ENCODE measurements around the gene TJP1.
"Not testable (repeated sequence)": the region's sequence is repeated elsewhere in the genome, so short reads cannot be mapped to it uniquely, and the experiment has no call there.

Gene TJP1

DNA sequence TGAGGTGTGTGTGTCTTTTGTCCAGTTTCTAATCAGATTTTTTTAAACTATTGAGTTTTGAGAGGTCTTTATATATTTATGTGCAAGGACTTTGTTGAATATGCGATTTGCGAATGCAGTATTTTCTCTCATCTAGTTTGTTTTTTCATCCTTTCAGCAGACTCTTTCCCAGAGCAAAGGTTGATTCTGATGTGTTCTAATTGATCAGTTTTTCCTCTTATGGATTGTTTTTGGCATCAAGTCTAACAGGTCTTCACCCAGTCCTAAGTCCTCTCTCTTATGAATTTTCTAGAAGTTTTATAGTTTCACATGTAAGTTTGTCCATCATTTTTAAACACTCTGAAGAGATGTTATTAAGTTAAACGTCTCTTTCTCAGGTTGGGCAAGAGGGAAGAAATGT, 17.8 kb upstream of the TJP1 start:
- no peak for DNase-seq (ENCODE audit: low read depth in 3 of 3, low spot score in 1 of 3)

DNA sequence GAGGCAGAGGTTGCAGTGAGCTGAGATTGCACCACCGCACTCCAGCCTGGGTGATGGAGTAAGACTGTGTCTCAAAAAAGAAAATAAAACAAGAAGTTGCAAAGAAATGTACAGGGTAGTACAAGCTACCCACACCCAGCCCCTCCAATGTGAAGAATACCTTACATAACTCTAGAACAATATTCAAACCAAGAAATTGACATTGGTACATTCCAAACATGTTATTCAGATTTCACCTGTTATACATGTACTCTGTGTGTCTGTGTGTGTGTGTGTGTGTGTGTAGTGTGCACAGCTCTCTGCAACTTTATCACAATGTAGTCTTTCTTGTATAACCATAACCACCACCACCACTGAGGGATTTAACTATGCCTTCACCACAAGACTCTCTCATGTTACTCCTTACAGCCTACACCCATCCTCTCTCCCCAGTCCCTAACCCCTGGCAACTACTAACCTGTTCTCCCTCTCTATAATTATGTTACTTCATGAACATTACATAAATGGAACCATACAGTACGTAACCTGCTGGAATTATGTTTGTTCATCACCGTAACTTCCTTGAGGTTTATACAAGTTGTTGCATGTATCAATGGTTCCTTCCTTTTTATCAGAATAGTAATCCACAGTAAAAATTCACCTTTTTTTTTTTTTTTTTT, 16.2 kb upstream of the TJP1 start:
- DNase-seq (ENCODE audit: low read depth in 3 of 3, low spot score in 1 of 3): no peak

DNA sequence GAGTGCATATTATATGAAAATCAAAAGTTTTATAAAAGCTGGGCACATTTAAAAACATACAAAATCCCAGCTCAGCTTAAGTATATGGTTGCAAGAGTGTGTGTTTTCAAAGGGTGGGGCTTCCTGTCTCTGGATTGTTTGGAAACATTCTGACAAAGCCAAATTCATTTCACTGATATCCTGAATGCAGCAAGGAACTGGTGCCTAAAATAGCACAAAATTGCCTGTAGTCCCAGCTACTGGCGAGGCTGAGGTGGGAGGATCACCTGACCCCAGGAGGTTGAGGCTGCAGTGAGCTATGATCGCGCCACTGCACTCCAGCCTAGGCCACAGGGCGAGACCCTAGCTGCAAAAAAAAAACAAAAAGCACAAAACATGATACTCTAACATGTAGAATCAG, 13.0 kb upstream of the TJP1 start:
- no peak for DNase-seq (ENCODE audit: low read depth in 3 of 3, low spot score in 1 of 3)

DNA sequence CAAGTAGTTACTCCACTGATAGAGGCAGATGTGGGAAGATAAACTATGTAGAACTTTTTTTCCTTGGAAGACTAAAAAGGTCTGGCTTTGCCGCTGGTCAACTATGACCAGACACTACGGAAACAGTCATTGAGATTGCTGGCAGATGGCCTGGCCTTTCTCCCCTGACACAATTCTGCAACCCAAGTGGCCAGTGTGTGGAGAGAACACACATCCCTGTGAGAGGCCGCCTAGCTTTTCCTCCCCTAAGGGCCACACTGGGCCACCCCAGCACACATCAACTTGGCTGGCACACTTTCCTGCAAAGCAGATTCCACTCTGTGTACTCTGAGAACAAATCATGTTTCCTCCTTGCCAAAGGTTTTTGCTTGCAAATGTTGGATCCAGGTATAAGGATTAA, 10.4 kb upstream of the TJP1 start:
- no peak for DNase-seq (ENCODE audit: low read depth in 3 of 3, low spot score in 1 of 3)

DNA sequence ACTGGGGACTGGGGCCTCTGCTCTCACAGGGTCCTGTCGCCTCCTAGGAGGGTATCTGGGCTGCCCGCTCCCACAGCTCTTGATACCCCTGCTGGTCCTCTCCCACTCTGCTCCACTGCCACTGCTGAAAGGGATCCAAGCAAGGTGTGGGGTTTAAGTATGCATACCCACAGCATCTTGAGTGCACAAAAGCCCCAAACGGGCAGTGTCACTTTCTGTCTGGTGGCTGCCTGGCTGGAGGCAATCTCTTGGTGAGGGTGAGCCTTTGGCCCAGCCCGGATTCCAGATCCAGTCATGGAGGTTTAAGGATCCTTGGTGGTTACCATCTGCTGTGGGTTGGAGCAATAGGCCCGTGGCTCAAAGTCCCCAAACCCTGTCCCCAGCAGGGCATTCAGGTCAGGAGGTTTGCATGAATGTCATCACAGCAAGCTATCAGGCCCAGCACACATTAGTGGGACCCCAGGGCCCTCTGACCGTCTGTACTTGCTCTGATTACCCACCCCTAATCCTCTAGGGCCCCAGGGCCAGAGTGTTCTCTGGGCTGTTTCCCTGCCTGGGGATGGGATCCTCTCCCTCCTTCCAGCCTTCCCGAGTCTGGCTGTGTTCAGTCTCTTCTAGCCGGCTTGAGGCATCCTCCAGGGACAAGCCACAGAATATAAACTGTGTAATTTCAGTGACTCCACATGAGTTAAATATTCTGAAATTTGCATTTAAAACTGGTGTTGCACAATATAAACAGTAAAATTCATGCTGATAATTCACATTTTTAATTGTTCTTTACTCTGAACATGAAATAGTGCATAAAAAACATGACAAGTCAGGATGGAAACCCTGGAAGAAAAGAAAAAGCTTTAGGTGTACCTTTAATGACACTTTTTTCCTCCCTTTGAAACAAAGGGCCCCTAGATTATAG, 4.9 kb upstream of the TJP1 start:
- no peak for DNase-seq (ENCODE audit: low read depth in 3 of 3, low spot score in 1 of 3)

DNA sequence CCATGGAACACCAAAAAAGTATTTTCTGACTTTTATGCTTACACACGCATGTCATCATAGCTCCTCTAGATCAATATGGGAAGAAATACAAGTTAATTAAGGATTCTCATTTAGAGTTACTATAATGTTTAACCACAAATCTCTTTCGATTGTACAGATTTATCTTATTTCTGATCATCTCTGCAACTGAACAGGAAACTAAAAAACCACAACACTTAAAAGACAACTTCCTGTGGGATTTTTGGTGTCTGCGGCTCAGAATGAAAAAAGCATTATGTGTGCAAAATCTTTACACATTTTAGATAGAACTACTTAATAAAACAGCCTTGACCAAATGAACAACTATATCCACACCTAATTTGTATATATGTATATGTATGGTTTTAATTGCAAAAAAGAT, 3.0 kb upstream of the TJP1 start:
- no peak for DNase-seq (ENCODE audit: low read depth in 3 of 3, low spot score in 1 of 3)

DNA sequence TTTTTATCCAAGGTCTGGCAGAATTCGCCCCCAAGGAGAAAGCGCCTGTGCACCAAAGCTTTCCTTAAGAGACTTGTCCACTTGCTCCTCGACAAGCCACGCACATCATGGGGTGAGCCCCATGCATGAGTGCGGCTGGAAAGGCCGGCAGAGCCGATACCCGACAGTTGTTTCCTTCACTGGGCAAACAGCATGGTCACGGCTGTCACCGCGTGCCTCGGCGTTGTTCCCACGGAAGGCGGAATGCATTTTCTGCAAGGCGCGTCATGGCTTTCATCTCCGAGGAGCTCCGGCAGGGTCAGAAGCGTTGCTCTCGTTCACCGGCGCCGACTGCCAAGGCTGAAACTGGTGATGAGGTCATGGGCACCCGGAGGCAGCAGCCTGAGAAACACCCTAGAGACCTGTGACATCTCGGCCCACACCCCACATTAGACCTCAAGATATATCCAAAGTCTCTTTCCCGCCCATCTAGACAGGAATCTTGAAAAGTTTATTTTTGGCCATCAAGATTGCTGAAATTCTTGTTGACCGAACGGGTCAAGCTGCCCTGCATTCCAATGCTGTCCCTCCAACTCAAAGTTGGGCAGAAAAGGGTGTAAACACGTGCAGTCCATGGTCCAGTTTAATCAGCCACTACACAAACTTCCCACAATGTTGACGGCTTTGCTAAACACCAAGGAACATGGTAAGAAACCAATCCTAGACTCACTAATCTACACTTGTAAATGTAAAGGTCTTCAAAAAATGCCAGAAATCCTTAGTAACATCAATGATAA, 604 bp upstream of the TJP1 start:
- no peak for DNase-seq (ENCODE audit: low read depth in 3 of 3, low spot score in 1 of 3)

DNA sequence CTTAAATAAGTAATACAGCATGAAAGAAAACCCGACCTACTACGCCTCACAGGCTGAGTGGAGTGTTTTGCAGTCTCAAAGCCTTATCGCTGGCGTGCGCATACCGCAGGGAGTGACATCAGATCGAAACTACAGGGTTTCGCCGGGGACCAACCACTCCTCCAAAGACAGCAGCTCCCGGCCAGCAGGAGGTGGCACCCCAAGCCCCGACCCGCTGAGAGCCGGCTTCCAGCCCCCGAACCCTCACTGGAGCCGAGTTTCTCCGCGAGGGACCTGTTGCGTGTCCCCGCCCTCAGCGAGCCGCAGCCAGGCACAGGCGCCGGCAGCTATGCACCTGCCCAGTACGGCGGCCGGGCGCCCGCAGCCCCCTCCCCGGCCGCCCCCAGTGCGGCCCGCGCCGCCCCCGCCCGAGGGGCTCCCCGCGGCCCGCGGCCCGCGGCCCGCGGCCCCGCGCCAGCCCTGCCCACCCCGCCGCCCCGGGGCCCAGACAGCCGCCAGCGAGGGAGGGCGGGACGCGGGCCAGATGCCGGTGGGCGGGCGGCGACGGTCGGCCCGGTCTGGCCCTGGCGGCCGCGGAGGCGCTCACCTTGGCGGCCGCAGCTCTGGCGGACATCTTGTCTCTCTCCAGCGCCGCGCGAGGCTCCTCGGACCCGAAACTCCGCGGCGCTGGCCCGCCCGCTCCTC, 710 bp downstream of the TJP1 start:
- DNase-seq (ENCODE audit: low read depth in 3 of 3, low spot score in 1 of 3): no peak

DNA sequence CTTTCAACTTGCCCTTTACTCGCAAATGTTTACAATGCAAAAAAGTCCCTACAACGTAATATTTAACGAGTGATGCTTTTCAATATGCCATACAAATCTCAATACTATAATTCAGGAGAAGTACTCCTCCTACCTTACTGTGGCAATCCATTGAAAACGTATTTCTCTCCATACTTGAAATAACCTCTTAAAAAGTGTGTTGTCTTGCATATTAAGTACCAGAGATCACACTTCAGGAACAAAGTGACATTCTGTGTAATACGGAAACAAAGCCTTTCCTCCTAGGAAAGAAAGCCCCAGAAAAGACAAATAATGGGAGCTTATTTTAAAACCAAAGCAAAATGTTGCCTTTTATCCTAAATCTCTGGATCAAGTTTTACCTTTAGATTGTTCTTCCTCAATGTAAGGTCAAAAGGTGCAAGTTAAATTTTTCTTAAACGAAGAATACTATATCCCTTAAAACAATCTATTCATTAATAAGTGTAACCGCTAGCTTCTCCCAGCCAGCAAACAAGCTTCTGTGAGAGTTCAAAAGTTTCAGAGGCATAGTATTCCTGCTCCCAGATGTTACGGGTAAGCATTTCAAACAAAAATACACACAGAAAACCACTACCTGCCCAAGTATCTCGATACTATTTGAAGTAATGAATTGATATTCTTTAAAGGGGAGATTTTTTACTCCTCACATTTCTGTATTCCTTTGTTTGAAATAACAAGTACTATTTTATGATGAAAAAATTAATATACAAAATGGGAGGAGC, 1.7 kb downstream of the TJP1 start:
- DNase-seq (ENCODE audit: low read depth in 3 of 3, low spot score in 1 of 3): no peak

DNA sequence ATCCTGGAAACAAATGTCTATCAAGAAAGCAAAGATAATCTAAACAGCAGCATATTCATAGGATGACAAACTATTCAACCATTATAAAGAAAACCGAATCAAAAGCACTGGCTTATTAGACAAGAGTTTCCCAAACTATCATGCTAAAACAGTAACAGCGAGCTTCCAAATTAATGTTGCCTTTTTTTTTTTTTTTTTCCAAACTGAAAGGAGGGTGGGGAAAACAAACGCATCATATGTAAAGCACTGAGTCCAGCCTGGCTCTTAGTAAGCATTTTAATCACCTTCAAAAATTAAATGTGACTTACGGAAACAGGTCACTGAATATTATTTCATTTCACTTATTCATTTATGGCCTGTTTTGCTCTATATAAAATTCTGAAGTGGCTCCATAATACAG, 2.3 kb downstream of the TJP1 start:
- DNase-seq (ENCODE audit: low read depth in 3 of 3, low spot score in 1 of 3): no peak

DNA sequence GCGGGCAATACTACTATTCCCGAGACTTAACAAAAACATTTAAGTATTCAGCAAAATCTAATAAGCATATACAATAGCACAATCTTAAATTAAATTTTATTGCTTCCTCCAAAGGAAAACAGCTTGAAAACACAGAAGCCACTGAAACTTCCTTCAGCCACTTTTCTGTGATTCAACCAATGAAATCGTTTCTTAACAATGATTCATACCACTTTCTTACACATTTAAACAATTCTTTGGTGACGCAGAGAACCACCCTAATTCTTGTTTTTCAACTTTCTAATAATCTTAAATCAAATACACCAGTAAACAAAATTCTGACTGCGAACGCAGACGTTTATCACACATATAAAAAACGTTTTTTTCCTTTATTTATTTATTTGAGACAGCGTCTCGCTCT, 4.1 kb downstream of the TJP1 start:
- DNase-seq (ENCODE audit: low read depth in 3 of 3, low spot score in 1 of 3): no peak

DNA sequence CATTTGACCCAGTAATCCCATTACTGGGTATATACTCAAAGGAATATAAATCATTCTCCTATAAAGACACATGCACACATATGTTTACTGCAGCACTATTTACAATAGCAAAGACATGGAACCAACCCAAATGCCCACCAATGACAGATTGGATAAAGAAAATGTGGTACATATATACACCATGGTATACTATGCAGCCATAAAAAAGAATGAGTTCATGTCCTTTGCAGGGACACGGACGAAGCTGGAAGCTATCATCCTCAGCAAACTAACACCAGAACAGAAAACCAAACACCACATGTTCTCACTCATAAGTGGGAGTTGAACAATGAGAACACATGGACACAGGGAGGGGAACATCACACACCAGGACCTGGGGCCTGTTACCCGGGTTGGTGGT, 4.8 kb downstream of the TJP1 start:
- not testable (repeated sequence) for DNase-seq (ENCODE audit: low read depth in 3 of 3, low spot score in 1 of 3)

DNA sequence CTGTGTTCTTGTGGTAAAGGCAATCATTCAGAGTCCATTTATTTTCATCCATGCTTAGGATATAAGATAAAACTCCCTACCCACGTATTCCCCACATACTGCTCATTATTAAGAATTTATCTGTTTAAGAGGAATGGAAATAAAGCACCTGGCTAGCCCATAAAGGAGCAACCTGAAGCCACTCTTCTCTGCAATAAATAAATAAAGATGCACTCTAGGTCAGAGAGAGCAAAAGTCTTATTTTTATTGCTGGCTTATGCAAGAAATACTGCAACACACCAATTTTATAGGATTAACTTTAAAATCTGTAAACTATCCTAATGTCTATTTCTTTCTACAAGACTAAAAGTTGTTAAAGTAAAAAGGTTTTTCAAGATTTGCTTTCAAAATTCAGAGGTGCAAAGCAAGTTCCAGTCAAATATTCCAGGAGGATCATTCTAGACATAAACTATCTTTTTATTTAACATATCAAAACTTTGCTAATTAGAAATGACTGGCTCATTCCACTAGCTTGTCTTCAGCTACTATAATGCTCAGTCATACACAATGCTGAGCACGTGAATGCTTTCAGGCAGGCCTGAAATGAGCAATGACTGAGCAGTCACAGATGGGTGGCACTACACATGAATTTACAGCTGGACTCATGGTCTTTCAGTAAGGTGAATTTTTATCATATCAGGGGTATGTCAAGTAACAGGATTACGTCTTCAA, 7.1 kb downstream of the TJP1 start:
- no peak for DNase-seq (ENCODE audit: low read depth in 3 of 3, low spot score in 1 of 3)

DNA sequence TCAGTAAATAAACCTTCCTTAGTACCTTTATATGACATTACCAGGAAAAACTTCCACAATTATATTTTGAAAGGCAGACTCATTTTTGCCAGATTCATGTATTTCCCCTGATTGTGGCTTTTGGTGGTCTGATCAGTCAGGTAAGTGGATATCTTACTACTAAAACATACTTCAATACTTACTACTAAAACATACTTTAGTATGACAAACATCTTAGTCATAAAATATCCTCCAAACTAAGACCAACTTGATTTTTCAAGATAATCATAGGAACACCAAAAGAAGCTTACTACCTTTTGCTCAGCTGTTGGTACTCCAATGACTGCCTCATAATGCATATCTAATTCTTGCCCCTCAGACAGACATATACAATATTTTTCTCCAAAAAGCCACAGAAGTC, 9.3 kb downstream of the TJP1 start:
- no peak for DNase-seq (ENCODE audit: low read depth in 3 of 3, low spot score in 1 of 3)

DNA sequence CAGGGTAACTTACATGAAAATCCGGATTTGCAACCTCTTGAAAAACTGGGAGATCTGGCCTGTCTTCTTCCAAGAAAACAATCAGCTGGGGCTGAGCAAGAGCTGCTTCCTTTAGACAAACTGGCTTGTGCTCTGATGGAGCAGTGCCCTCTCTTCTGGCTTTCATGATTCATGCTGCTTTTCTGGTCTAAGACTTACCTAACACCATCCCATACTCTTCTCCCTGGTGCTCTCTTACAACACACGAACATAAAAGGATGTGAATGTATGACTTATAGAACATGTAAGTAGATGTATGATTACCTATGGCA, 9.9 kb downstream of the TJP1 start:
- no peak for DNase-seq (ENCODE audit: low read depth in 3 of 3, low spot score in 1 of 3)

DNA sequence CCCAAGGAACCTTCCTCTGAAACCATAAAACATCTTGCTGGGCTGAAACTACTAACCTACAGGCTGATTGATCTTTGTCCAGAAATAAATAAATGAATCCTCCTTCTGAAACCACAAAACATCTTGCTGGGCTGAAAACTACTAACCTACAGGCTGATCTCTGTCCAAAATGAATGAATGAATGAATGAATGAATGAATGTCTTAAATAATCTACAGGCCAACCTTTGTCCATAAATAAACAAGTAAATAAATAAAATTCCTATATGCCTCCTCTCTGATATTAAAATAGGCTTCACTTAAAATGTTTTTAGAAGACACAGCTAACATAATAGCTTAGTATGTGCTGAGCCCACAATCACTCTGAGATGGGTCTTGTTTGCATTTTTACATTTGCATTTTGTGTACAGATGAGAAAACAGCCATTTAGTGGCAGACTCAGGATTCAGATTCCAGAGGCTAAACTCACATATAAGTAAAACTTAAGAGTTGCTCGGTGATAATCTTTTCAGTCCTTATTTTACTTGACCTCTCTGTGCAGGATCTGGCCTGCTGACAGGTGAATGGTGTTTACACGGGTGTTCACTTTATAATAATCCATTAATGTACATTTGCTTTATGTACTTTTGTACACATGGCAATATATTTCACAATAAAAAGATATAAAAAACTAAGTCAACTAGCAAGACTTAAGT, 10.4 kb downstream of the TJP1 start:
- DNase-seq (ENCODE audit: low read depth in 3 of 3, low spot score in 1 of 3): no peak

DNA sequence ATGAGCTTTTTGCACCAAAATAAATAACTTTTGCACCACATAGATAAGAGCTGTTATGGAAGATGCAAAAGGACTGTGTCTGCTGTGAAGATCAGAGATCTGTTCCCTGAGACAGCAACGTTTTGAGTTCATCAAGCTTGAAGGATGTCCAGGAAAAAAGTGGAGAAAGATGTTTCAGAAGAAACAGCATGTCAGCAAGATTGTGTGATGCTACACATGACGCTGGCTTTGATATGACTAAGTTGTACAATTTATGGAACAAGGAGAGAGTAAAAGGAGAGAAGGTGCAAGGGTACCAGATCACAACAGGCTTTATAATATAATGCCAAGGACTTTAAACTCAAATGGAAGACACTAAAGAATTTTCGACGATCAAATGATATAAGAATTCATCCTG, 16.6 kb downstream of the TJP1 start:
- DNase-seq (ENCODE audit: low read depth in 3 of 3, low spot score in 1 of 3): no peak

DNA sequence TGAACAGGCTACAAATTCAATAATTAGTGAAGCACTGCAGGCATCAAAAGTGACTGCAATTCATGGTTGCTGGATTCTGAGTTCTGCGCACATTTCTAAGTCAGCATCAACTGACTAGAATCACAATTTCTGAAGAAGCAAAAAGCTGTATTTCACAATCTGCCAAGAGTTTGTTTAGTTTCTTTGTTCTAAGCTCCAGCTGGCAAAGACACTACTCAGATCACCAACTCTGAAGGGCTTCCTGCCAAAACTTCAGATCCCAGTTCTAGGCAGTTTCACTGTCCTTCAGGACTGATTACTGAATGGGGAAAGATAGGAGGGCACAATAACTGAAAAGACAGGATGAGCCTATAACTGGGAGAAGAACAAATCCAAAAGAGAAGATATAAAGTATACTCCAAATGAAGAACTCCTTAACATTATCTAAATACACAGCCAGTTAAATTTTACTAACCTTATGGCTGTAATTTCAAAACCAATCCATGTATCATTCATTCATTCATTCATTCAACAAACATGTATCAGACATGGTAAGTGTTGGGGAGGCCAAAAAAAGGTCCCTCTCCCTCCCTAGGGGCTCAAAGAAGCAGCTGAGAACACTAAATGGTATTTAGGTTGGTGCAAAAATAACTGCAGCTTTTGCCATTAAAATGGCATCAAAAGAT, 17.1 kb downstream of the TJP1 start:
- no peak for DNase-seq (ENCODE audit: low read depth in 3 of 3, low spot score in 1 of 3)

DNA sequence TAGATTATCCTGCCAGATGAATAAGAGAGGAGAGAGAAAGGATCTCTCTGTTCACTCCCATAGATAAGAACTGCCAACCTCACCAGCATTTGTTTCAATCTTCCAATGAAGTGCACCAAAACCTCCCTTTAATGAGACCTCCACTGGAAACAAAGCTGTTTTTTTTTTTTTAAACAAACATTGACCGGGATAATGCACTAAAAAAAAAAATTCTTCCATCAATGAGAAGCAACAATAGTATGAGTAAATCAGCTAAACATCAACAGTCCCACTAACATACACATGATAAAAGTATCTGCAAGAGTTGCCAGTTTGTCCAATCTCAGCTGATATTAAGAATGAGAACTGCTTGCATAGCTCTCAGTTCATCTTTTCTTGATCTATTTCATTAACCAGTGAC, 19.9 kb downstream of the TJP1 start:
- DNase-seq (ENCODE audit: low read depth in 3 of 3, low spot score in 1 of 3): no peak

Data from stimulated activated CD4-positive, alpha-beta T cell treated with anti-CD3 and anti-CD28 coated beads, TNF-alpha, amount 100 ng/mL, for 1 hour (primary cell).